OCI-LY7 (cell line): ENCODE measurements around the gene PXMP4. TPM values are rescaled to one million over a fixed set of nuclear protein-coding genes. Genes with fewer than 3 reads are reported as not detected.

ENCODE experiments used
- BruUV-seq: library from RNA; stranded (reverse); fragments of 400-500 nt; replicated peaks from 2 replicates; lab custom pipeline; 2021; lab: Mats Ljungman, UMichigan
- CTCF ChIA-PET: fragments of 300-600 bp; sonication (Branson Sonifier 250); formaldehyde crosslinking; loops from one replicate; lab custom pipeline; 2022; ENCODE audit warnings: antibody characterized with exemption; ENCODE audit not compliant: unreplicated experiment; lab: Charles Lee
- POLR2A ChIA-PET: fragments of 300-600 bp; sonication (Branson Sonifier 250); formaldehyde crosslinking; loops from one replicate; lab custom pipeline; 2022; ENCODE audit warnings: antibody characterized with exemption; lab: Charles Lee
- DNase-seq: peaks from one replicate; pipeline ENCODE4 v3.0.0-alpha.2; 2015; ENCODE audit warnings: low spot score
- H2AFZ ChIP-seq: fragments of 200-600 bp; sonication (generic), shearing (Covaris generic); 2 replicates; pipeline ENCODE4 v1.6.1; 2014; ENCODE audit warnings: mild to moderate bottlenecking, antibody characterized with exemption, low read length, moderate library complexity
- H3K27ac ChIP-seq: fragments of 200-600 bp; sonication (generic); 2 replicates; pipeline ENCODE4 v1.5.1; 2014; ENCODE audit warnings: mixed run types, low read depth, mild to moderate bottlenecking, moderate library complexity, low read length, inconsistent platforms; ENCODE audit not compliant: poor library complexity, severe bottlenecking
- H3K36me3 ChIP-seq: fragments of 200-600 bp; sonication (generic); 2 replicates; pipeline ENCODE4 v1.6.1; 2014; ENCODE audit warnings: mild to moderate bottlenecking, antibody characterized with exemption, low read length, moderate library complexity, mixed read lengths; ENCODE audit not compliant: insufficient read depth
- H3K4me1 ChIP-seq: fragments of 200-600 bp; sonication (generic); 2 replicates; pipeline ENCODE4 v1.5.1; 2014; ENCODE audit warnings: mild to moderate bottlenecking, low read length; ENCODE audit not compliant: insufficient read depth, poor library complexity, severe bottlenecking
- H3K4me2 ChIP-seq: fragments of 200-600 bp; sonication (generic); 2 replicates; pipeline ENCODE4 v1.6.1; 2014; ENCODE audit warnings: mild to moderate bottlenecking, low read length
- H3K4me3 ChIP-seq: fragments of 200-600 bp; sonication (generic); 2 replicates; pipeline ENCODE4 v1.5.1; 2014; ENCODE audit warnings: mild to moderate bottlenecking, low read depth, low read length; ENCODE audit not compliant: poor library complexity, severe bottlenecking
- H3K79me2 ChIP-seq: fragments of 200-600 bp; sonication (generic); 2 replicates; pipeline ENCODE4 v1.6.1; 2016; ENCODE audit warnings: low read depth, mild to moderate bottlenecking, low read length, moderate library complexity, mixed read lengths; ENCODE audit not compliant: insufficient read depth
- H3K9me2 ChIP-seq: fragments of 200-600 bp; sonication (generic); 2 replicates; pipeline ENCODE4 v1.6.1; 2016; ENCODE audit warnings: mild to moderate bottlenecking, low read length, mixed read lengths; ENCODE audit not compliant: insufficient read depth
- H3K9me3 ChIP-seq: fragments of 200-600 bp; sonication (generic); 2 replicates; pipeline ENCODE4 v1.6.1; 2014; ENCODE audit warnings: mild to moderate bottlenecking, mixed run types, low read length, mixed read lengths
- H4K20me1 ChIP-seq: fragments of 200-600 bp; sonication (generic); 2 replicates; pipeline ENCODE4 v1.6.1; 2014; ENCODE audit warnings: mild to moderate bottlenecking, antibody characterized with exemption, low read length, moderate library complexity, mixed read lengths; ENCODE audit not compliant: insufficient read depth
- CTCF ChIP-seq: fragments of 200-600 bp; sonication (generic); conservative IDR thresholded peaks from 2 replicates; pipeline ENCODE4 v1.5.1; 2014; ENCODE audit warnings: mild to moderate bottlenecking, antibody characterized with exemption, low read length, moderate library complexity, mixed read lengths
- EZH2phosphoT487 ChIP-seq: fragments of 200-600 bp; sonication (generic); IDR thresholded peaks from 2 replicates; pipeline ENCODE4 v1.6.1; 2018; ENCODE audit warnings: low read depth, borderline replicate concordance, mild to moderate bottlenecking, mixed run types, antibody characterized with exemption, low read length, moderate library complexity, mixed read lengths
- intact Hi-C: fragments of 100-400 bp; cut with micrococcal nuclease; formaldehyde crosslinking; loops from one replicate; pipeline ENCODE4 v1.10.0; 2022; ENCODE audit not compliant: unreplicated experiment
- total RNA-seq, 2 experiments: library from RNA; depleted of rRNA in 1 of 2; stranded (reverse); fragments of >200 nt in 1 of 2; shearing (Covaris generic) in 1 of 2; gene quantifications; 2 replicates each; pipeline ENCODE4 v1.2.3, GENCODE V29; 2014 to 2022

Gene PXMP4
- total RNA-seq, 2 experiments from 2014 or later: 3.1 to 8.2 TPM

- Histone ChIP-seq H3K4me3 (no peak overlapping the region), H3K36me3 (peaks cover 27% of the 10 kb centered on the region; the same call in 1 of the 2 replicates), H3K9me3 (no peaks in the 10 kb centered on the region), H3K4me1 (peaks cover 13% of the 10 kb centered on the region), H3K27ac (no peak overlapping the region), H2AFZ (no peak overlapping the region), H3K4me2 (no peak overlapping the region), H3K79me2 (no peaks in the 10 kb centered on the region), H4K20me1 (no peaks in the 10 kb centered on the region), H3K9me2 (no peaks in the 10 kb centered on the region)
- BruUV-seq: no TSS peak
- ChIA-PET POLR2A (interaction anchor here (0.5 kb wide), 1 partner anchor 188 kb away, joined by 4 read pairs; no protein-coding TSS in a partner anchor), CTCF (no interaction called here)
- TF ChIP-seq EZH2phosphoT487 (no peak), CTCF (no peak)
- intact Hi-C loops: no loop called here
- DNase-seq: no peak
These were observed 61.2 kb downstream of the PXMP4 start for GRCh38 chr20:33658929-33659328.

GRCh38 chr20:33658510-33658909 lies 61.6 kb downstream of the PXMP4 start:
- POLR2A ChIA-PET: interaction anchor here (0.5 kb wide), 1 partner anchor 187 kb away, joined by 4 read pairs; no protein-coding TSS in a partner anchor
- Histone ChIP-seq H3K9me2 (no peaks in the 10 kb centered on the region), H2AFZ (no peak overlapping the region), H3K4me1 (peaks cover 14% of the 10 kb centered on the region), H3K4me2 (no peak overlapping the region), H3K36me3 (peaks cover 27% of the 10 kb centered on the region; the same call in 1 of the 2 replicates), H3K4me3 (no peak overlapping the region), H4K20me1 (no peaks in the 10 kb centered on the region), H3K9me3 (no peaks in the 10 kb centered on the region), H3K79me2 (no peaks in the 10 kb centered on the region), H3K27ac (no peak overlapping the region)
- DNase-seq: no peak
- BruUV-seq: no TSS peak
- intact Hi-C loops: no loop called here
- CTCF ChIA-PET: no interaction called here
- TF ChIP-seq CTCF (no peak), EZH2phosphoT487 (no peak)

GRCh38 chr20:33657704-33658095 lies 62.4 kb downstream of the PXMP4 start:
- Histone ChIP-seq H4K20me1 (no peaks in the 10 kb centered on the region), H2AFZ (no peak overlapping the region), H3K9me3 (no peaks in the 10 kb centered on the region), H3K79me2 (no peaks in the 10 kb centered on the region), H3K4me2 (no peak overlapping the region), H3K9me2 (no peaks in the 10 kb centered on the region), H3K27ac (no peak overlapping the region), H3K4me1 (peaks cover 15% of the 10 kb centered on the region), H3K36me3 (peaks cover 27% of the 10 kb centered on the region; the same call in 1 of the 2 replicates), H3K4me3 (no peak overlapping the region)
- intact Hi-C loops: no loop called here
- POLR2A ChIA-PET: no interaction called here
- no TSS peak for BruUV-seq
- no peak for DNase-seq
- no peak for TF ChIP-seq EZH2phosphoT487
- no peak for TF ChIP-seq CTCF
- CTCF ChIA-PET: no interaction called here
